H1 (cell line): ENCODE measurements around the gene SMARCB1. TPM values are rescaled to one million over a fixed set of nuclear protein-coding genes. Genes with fewer than 3 reads are reported as not detected.
A peak's percentile ranks its signal among the peaks of the same experiment; 100 is the strongest.

Source experiments
- CTCF ChIA-PET: fragments of 300-600 bp; sonication (Branson Sonifier 250); formaldehyde crosslinking; loops from one replicate; lab custom pipeline; 2021; ENCODE audit not compliant: partially characterized antibody; lab: Charles Lee
- POLR2A ChIA-PET: fragments of 300-600 bp; sonication (Branson Sonifier 250); formaldehyde crosslinking; loops from one replicate; lab custom pipeline; 2021; ENCODE audit warnings: inconsistent platforms; ENCODE audit not compliant: partially characterized antibody; lab: Charles Lee
- DNase-seq, 2 experiments: peaks; one replicate each; pipeline versions ENCODE4 v3.0.0 to v3.0.0-alpha.2; 2010 to 2022; ENCODE audit warnings: low spot score in 2 of 2, low read depth in 1 of 2, mixed read lengths in 1 of 2
- FAIRE-seq: peaks from 2 replicates; lab custom pipeline; 2011; peaks lifted over from hg19 to GRCh38; lab: Jason Lieb, UNC
- H2AFZ ChIP-seq: 2 replicates; pipeline ENCODE4 v1.8.1; 2012; ENCODE audit warnings: low read length, inconsistent platforms
- H2AK5ac ChIP-seq: 2 replicates; pipeline ENCODE4 v1.6.1; 2013; ENCODE audit warnings: low read depth, low read length
- H2BK120ac ChIP-seq: replicated peaks from 2 replicates; pipeline ENCODE3; 2013; ENCODE audit warnings: low read depth, low read length, inconsistent platforms
- H2BK12ac ChIP-seq: 2 replicates; pipeline ENCODE4 v1.6.1; 2013; ENCODE audit warnings: low read depth, low read length
- H2BK15ac ChIP-seq: 2 replicates; pipeline ENCODE4 v1.6.1; 2013; ENCODE audit warnings: low read length
- H2BK20ac ChIP-seq: 2 replicates; pipeline ENCODE4 v1.6.1; 2013; ENCODE audit warnings: low read length
- H2BK5ac ChIP-seq: 2 replicates; pipeline ENCODE4 v1.6.1; 2013; ENCODE audit warnings: low read depth, low read length
- H3K14ac ChIP-seq: 2 replicates; pipeline ENCODE4 v1.6.1; 2013; ENCODE audit warnings: inconsistent platforms; ENCODE audit not compliant: insufficient read length
- H3K18ac ChIP-seq: 2 replicates; pipeline ENCODE4 v1.6.1; 2013; ENCODE audit warnings: low read length; ENCODE audit errors: extremely low read depth
- H3K23ac ChIP-seq: 2 replicates; pipeline ENCODE4 v1.6.1; 2013; ENCODE audit warnings: inconsistent platforms; ENCODE audit not compliant: insufficient read length
- H3K23me2 ChIP-seq: 2 replicates; pipeline ENCODE4 v1.6.1; 2013; ENCODE audit warnings: low read depth, low read length
- H3K27ac ChIP-seq: 2 replicates; pipeline ENCODE4 v1.6.1; 2011; ENCODE audit warnings: low read depth, low read length, inconsistent platforms
- H3K27me3 ChIP-seq, 4 experiments: replicated peaks in 1 of 4; 1 replicate in 1 of 4; 2 replicates in 3 of 4; pipeline versions ENCODE4 v1.6.1 to v1.8.1; 2011 to 2013; ENCODE audit warnings: low read length in 3 of 4, mild to moderate bottlenecking in 3 of 4, inconsistent platforms in 2 of 4, mixed read lengths in 2 of 4, moderate library complexity in 1 of 4; ENCODE audit not compliant: control insufficient read depth in 3 of 4, insufficient read depth in 3 of 4; ENCODE audit errors: extremely low read depth in 1 of 4
- H3K36me3 ChIP-seq, 4 experiments: 2 replicates each; pipeline versions ENCODE4 v1.6.1 to v1.8.1; 2011 to 2013; ENCODE audit warnings: mild to moderate bottlenecking in 4 of 4, low read length in 3 of 4, moderate library complexity in 2 of 4, control low read depth in 1 of 4, inconsistent platforms in 1 of 4; ENCODE audit not compliant: insufficient read depth in 4 of 4, control insufficient read depth in 2 of 4
- H3K4ac ChIP-seq: replicated peaks from 2 replicates; pipeline ENCODE3; 2013; ENCODE audit warnings: low read length, low read depth, mixed read lengths, inconsistent platforms; ENCODE audit not compliant: insufficient read length
- H3K4me1 ChIP-seq, 4 experiments: replicated peaks in 1 of 4; 1 replicate in 1 of 4; 2 replicates in 3 of 4; pipeline versions ENCODE4 v1.6.1 to v1.8.1; 2011 to 2013; ENCODE audit warnings: low read length in 3 of 4, inconsistent platforms in 2 of 4, mixed read lengths in 1 of 4; ENCODE audit not compliant: insufficient read depth in 4 of 4, control insufficient read depth in 3 of 4
- H3K4me2 ChIP-seq, 2 experiments: 2 replicates each; pipeline versions ENCODE4 v1.6.1 to v1.8.1; 2011 to 2013; ENCODE audit warnings: low read depth in 2 of 2, low read length in 2 of 2, control low read depth in 1 of 2, inconsistent platforms in 1 of 2, mild to moderate bottlenecking in 1 of 2; ENCODE audit not compliant: insufficient read depth in 1 of 2
- H3K4me3 ChIP-seq, 4 experiments: fragments of 200-600, 300-600 bp in 1 of 4; sonication (generic), shearing (Covaris generic), sonication (Bioruptor Twin) in 1 of 4; 2 replicates each; pipeline versions ENCODE4 v1.5.1 to v1.8.1; 2011 to 2016; ENCODE audit warnings: low read length in 4 of 4, low read depth in 3 of 4, control low read depth in 2 of 4, inconsistent platforms in 2 of 4, mild to moderate bottlenecking in 2 of 4, mixed read lengths in 1 of 4, moderate library complexity in 1 of 4; ENCODE audit not compliant: insufficient read depth in 2 of 4; ENCODE audit errors: extremely low read depth in 1 of 4
- H3K56ac ChIP-seq: replicated peaks from 2 replicates; pipeline ENCODE3; 2013; ENCODE audit warnings: low read depth, mild to moderate bottlenecking, mixed read lengths, low read length, inconsistent platforms; ENCODE audit not compliant: insufficient read length
- H3K79me1 ChIP-seq: 2 replicates; pipeline ENCODE4 v1.6.1; 2013; ENCODE audit warnings: low read depth, low read length, control low read depth
- H3K79me2 ChIP-seq, 2 experiments: 2 replicates each; pipeline versions ENCODE4 v1.6.1 to v1.8.1; 2012 to 2013; ENCODE audit warnings: low read length in 2 of 2, mild to moderate bottlenecking in 2 of 2, inconsistent platforms in 1 of 2; ENCODE audit not compliant: insufficient read depth in 2 of 2, control insufficient read depth in 1 of 2
- H3K9ac ChIP-seq, 4 experiments: replicated peaks in 1 of 4; 1 replicate in 1 of 4; 2 replicates in 3 of 4; pipeline versions ENCODE4 v1.6.1 to v1.8.1; 2011 to 2013; ENCODE audit warnings: low read depth in 3 of 4, low read length in 3 of 4, control low read depth in 2 of 4, mild to moderate bottlenecking in 2 of 4, moderate library complexity in 2 of 4, inconsistent platforms in 1 of 4; ENCODE audit errors: extremely low read depth in 1 of 4
- H3K9me3 ChIP-seq, 2 experiments: 2 replicates each; pipeline versions ENCODE4 v1.6.1 to v1.8.1; 2012 to 2013; ENCODE audit warnings: mild to moderate bottlenecking in 2 of 2, moderate library complexity in 2 of 2, control low read depth in 1 of 2, inconsistent platforms in 1 of 2, low read depth in 1 of 2, low read length in 1 of 2, mixed read lengths in 1 of 2; ENCODE audit not compliant: insufficient read depth in 2 of 2
- H4K20me1 ChIP-seq, 2 experiments: replicated peaks in 1 of 2; 2 replicates each; pipeline versions ENCODE3 to v1.8.1; 2011 to 2013; ENCODE audit warnings: inconsistent platforms in 2 of 2, low read length in 2 of 2, mild to moderate bottlenecking in 1 of 2; ENCODE audit not compliant: insufficient read depth in 2 of 2, control insufficient read depth in 1 of 2
- H4K5ac ChIP-seq: 2 replicates; pipeline ENCODE4 v1.6.1; 2013; ENCODE audit warnings: low read length, low read depth, mixed read lengths, inconsistent platforms; ENCODE audit not compliant: insufficient read length
- H4K8ac ChIP-seq: 2 replicates; pipeline ENCODE4 v1.8.0; 2013; ENCODE audit warnings: mild to moderate bottlenecking, moderate library complexity, low read length, inconsistent platforms; ENCODE audit not compliant: insufficient read depth; ENCODE audit errors: extremely low read depth
- H4K91ac ChIP-seq: replicated peaks from 2 replicates; pipeline ENCODE3; 2013; ENCODE audit warnings: low read length, mixed read lengths, inconsistent platforms; ENCODE audit not compliant: insufficient read length
- ATF3 ChIP-seq: IDR thresholded peaks from 2 replicates; pipeline ENCODE4 v1.6.1; 2011; ENCODE audit warnings: low read depth, mild to moderate bottlenecking, low read length; ENCODE audit not compliant: insufficient read depth
- CHD1 ChIP-seq: IDR thresholded peaks from 2 replicates; pipeline ENCODE4 v1.6.1; 2012; ENCODE audit warnings: low read depth, low read length, improper control_type of control experiment
- CTBP2 ChIP-seq: IDR thresholded peaks from 2 replicates; pipeline ENCODE4 v1.7.0; 2011; ENCODE audit warnings: borderline replicate concordance, mild to moderate bottlenecking, moderate library complexity, mixed read lengths, low read length; ENCODE audit not compliant: insufficient read depth, insufficient read length
- JUN ChIP-seq: IDR thresholded peaks from 2 replicates; pipeline ENCODE4 v1.6.1; 2011; ENCODE audit warnings: low read depth, mild to moderate bottlenecking, improper control_type of control experiment, low read length
- MAFK ChIP-seq: IDR thresholded peaks from 2 replicates; pipeline ENCODE4 v1.6.1; 2012; ENCODE audit warnings: low read depth, mild to moderate bottlenecking, improper control_type of control experiment, low read length
- RFX5 ChIP-seq: IDR thresholded peaks from 2 replicates; pipeline ENCODE4 v1.6.1; 2011; ENCODE audit warnings: low read depth, low read length, improper control_type of control experiment, borderline replicate concordance
- RXRA ChIP-seq: IDR thresholded peaks from 2 replicates; pipeline ENCODE4 v1.6.1; 2011; ENCODE audit warnings: low read depth, mild to moderate bottlenecking, low read length, moderate library complexity; ENCODE audit not compliant: insufficient read depth
- SIN3A ChIP-seq, 2 experiments: IDR thresholded peaks in 1 of 2; conservative IDR thresholded peaks in 1 of 2; 2 replicates each; pipeline ENCODE4 v1.6.1; 2011 to 2012; ENCODE audit warnings: low read length in 2 of 2, improper control_type of control experiment in 1 of 2, low read depth in 1 of 2, mild to moderate bottlenecking in 1 of 2
- SP2 ChIP-seq: IDR thresholded peaks from 2 replicates; pipeline ENCODE4 v1.6.1; 2012; ENCODE audit warnings: mild to moderate bottlenecking, low read length, inconsistent platforms
- SP4 ChIP-seq: IDR thresholded peaks from 2 replicates; pipeline ENCODE4 v1.6.1; 2012; ENCODE audit warnings: low read length, inconsistent platforms
- WGBS, 2 experiments: shearing (Covaris generic) in 1 of 2; methylation state at CpG; one replicate each; pipeline versions ENCODE4 v1.1.6 to v1.1.7; 2013 to 2015; ENCODE audit warnings: low lambda C conversion rate in 2 of 2, mixed read lengths in 2 of 2, inconsistent platforms in 1 of 2, low coverage in 1 of 2, missing lambda C conversion rate in 1 of 2; ENCODE audit not compliant: insufficient replicate concordance in 2 of 2, insufficient coverage in 1 of 2, insufficient read length in 1 of 2; ENCODE audit errors: extremely low coverage in 1 of 2, missing lambda C conversion rate in 1 of 2; 5-methylcytosine and 5-hydroxymethylcytosine counted together
- polyA plus RNA-seq, 7 experiments: library from polyadenylated mRNA; depleted of rRNA in 3 of 7; stranded (reverse) in 5 of 7; unstranded in 2 of 7; fragments of >200 nt in 5 of 7; fragments of 200-250 nt in 2 of 7; gene quantifications; 1 replicate in 5 of 7; 2 replicates in 1 of 7; 4 replicates in 1 of 7; pipeline versions ENCODE4 v1.2.1 to v1.2.3, GENCODE V29; 2011 to 2013; ENCODE audit warnings: missing spikeins in 2 of 7, mixed read lengths in 2 of 7
- total RNA-seq: library from RNA; stranded (reverse); fragmentation: NEBNext Ultra II Directional; extraction: Animal tissue kit (Norgen Biotek cat#: 25700); gene quantifications from 2 replicates; pipeline ENCODE4 v1.2.1, GENCODE V29; 2021
- TF ChIP-seq, protein P1 (sequence below): IDR thresholded peaks from 2 replicates; pipeline ENCODE4 v1.6.1; 2012; ENCODE audit warnings: inconsistent platforms

SMARCB1 gene
- total and polyA plus RNA-seq, 2 of the 8 experiments (the other 6 are each of a cell fraction or from before 2014, with no cell fraction given), result 116 to 145 TPM

GRCh38 chr22:23786261-23786710 lies 480 bp upstream of the SMARCB1 start:
- H3K56ac ChIP-seq, result no peak overlapping the region
- no peak overlapping the region for H2BK120ac ChIP-seq
- WGBS, 2 experiments, result 76% methylated on average over 9 of the region's 9 CpGs; no CpG with 5 or more reads in 1 of the 2 experiments
- peak overlapping the region; percentile 9 for H4K91ac ChIP-seq
- peaks cover 2 to 12% of the 10 kb centered on the region in 2 experiments for H4K20me1 ChIP-seq
- 0 out of 2 replicates have a peak overlapping the region, but pooled peaks have one; percentile 25 for H2BK15ac ChIP-seq
- peak overlapping the region in 3 of 4 experiments; percentile 52 to 82 (median 56); a peak in 5 of 7 replicates for H3K9ac ChIP-seq
- H2AK5ac ChIP-seq, result no peak overlapping the region
- DNase-seq, result peak in 1 of 2 experiments; percentile 57
- H3K36me3 ChIP-seq, result no peaks in the 10 kb centered on the region
- H2AFZ ChIP-seq, result peak overlapping the region; percentile 76; the same call in 1 of the 2 replicates
- peaks cover 0 to 12% (median 4%) of the 10 kb centered on the region in 4 experiments; a peak in 6 of 7 replicates for H3K4me1 ChIP-seq
- H4K5ac ChIP-seq, result peak overlapping the region; percentile 89
- H3K27ac ChIP-seq, result 0 out of 2 replicates have a peak overlapping the region, but pooled peaks have one; percentile 19
- H3K79me2 ChIP-seq, result peaks cover 22 to 39% of the 10 kb centered on the region in 2 experiments
- H2BK5ac ChIP-seq, result peak overlapping the region; percentile 90
- peak overlapping the region; percentile 79 to 87 (median 82) for H3K4me3 ChIP-seq
- no peak overlapping the region for H2BK20ac ChIP-seq
- FAIRE-seq, result no peak
- H3K23me2 ChIP-seq, result peaks cover 3% of the 10 kb centered on the region; the same call in 1 of the 2 replicates
- peak overlapping the region; percentile 93 for H4K8ac ChIP-seq
- peak overlapping the region; percentile 4; the same call in 1 of the 2 replicates for H3K18ac ChIP-seq
- ChIA-PET POLR2A (interaction anchor here (0.6 to 4.5 kb wide), 8 partner anchors 8 to 94 kb away, joined by 3 to 45 read pairs (median 5); partner anchors contain the start of gene MMP11), CTCF (interaction anchor here (0.6 to 6.4 kb wide), 3 partner anchors 10 to 196 kb away, joined by 5 to 47 read pairs (median 42); partner anchors contain the start of genes CHCHD10 and MMP11)
- peak overlapping the region; percentile 34 for H2BK12ac ChIP-seq
- H3K79me1 ChIP-seq, result peaks cover 3% of the 10 kb centered on the region; the same call in 1 of the 2 replicates
- H3K14ac ChIP-seq, result no peak overlapping the region
- H3K27me3 ChIP-seq, result no peaks in the 10 kb centered on the region
- H3K4me2 ChIP-seq, result peak overlapping the region; percentile 64 to 71
- no peaks in the 10 kb centered on the region for H3K9me3 ChIP-seq
- no peak overlapping the region for H3K4ac ChIP-seq
- no peak overlapping the region for H3K23ac ChIP-seq
- TF ChIP-seq CHD1 (no peak), MAFK (no peak), ATF3 (no peak), RXRA (no peak), SP4 (no peak), SP2 (no peak), CTBP2 (no peak), JUN (no peak), SIN3A (conservative IDR thresholded peaks at IDR 0.05 in 1 of 2, IDR thresholded peaks at IDR 0.05 in 1 of 2; ENCODE audit: low read depth in 1 of 2, low read length in 2 of 2) (no peak), RFX5 (no peak)
- TF ChIP-seq, protein P1, sequence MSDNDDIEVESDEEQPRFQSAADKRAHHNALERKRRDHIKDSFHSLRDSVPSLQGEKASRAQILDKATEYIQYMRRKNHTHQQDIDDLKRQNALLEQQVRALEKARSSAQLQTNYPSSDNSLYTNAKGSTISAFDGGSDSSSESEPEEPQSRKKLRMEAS, result no peak
